GM12865 (cell line): ENCODE results near the gene SUGCT.

Source experiments
- DNase-seq: peaks from one replicate; pipeline ENCODE4 v3.0.0; 2010; ENCODE audit warnings: low read depth
- H3K4me3 ChIP-seq: 2 replicates; pipeline ENCODE4 v1.5.1; 2011; ENCODE audit warnings: mild to moderate bottlenecking, low read depth, low read length, control low read depth
- TF ChIP-seq, protein P1 (sequence below): IDR thresholded peaks from 2 replicates; pipeline ENCODE4 v1.5.1; 2011; ENCODE audit warnings: low read length, control low read depth, low read depth, inconsistent platforms; ENCODE audit not compliant: insufficient read depth; ENCODE audit errors: missing control alignments

SUGCT gene

DNA sequence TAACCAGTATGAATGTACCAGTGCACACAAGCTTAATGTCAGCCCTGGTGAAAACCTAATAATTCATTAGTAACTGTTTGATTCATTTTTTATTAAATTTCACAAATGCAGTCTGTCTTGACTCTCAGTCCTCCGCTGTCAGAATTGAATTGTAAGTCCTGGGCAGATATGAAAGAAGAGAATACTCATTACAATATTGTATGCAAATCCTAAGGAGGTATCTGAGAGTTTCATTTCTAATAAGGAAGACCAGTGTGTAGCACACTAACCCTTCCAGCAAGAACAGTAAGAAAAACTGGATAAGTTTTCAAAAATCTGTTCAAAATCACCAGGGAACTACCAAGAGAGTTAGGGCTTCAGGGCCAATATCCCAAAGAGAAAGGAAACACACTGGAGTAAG is 652.1 kb downstream of the SUGCT start:
- TF ChIP-seq, protein P1, sequence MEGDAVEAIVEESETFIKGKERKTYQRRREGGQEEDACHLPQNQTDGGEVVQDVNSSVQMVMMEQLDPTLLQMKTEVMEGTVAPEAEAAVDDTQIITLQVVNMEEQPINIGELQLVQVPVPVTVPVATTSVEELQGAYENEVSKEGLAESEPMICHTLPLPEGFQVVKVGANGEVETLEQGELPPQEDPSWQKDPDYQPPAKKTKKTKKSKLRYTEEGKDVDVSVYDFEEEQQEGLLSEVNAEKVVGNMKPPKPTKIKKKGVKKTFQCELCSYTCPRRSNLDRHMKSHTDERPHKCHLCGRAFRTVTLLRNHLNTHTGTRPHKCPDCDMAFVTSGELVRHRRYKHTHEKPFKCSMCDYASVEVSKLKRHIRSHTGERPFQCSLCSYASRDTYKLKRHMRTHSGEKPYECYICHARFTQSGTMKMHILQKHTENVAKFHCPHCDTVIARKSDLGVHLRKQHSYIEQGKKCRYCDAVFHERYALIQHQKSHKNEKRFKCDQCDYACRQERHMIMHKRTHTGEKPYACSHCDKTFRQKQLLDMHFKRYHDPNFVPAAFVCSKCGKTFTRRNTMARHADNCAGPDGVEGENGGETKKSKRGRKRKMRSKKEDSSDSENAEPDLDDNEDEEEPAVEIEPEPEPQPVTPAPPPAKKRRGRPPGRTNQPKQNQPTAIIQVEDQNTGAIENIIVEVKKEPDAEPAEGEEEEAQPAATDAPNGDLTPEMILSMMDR, result no peak
- no peak overlapping the region for H3K4me3 ChIP-seq
- no peak for DNase-seq

DNA sequence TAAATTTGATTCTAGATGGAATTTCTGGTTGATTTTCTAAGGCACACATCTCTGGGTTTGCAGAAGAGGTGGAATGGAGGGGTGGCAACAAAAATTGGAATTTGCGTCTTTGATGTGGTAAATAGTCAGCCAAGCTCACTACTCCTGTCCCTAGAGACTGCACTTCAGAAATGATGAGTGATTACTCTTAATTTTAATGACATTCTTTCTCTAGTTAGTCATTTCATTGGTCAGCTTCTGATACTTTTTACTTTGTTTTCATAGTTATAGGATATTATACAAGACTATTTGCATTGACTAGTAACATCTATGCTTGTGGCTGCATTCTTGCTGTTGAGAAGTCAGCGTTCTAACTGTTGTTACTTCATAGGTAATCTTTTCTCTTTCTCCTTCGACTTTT is 658.3 kb downstream of the SUGCT start:
- DNase-seq, result no peak
- no peak overlapping the region for H3K4me3 ChIP-seq
- TF ChIP-seq, protein P1, result no peak

- DNase-seq, result no peak
- TF ChIP-seq, protein P1, result no peak
- no peak overlapping the region for H3K4me3 ChIP-seq
Measured at GRCh38 chr7:40795607-40796006, 660.8 kb downstream of the SUGCT start.

DNA sequence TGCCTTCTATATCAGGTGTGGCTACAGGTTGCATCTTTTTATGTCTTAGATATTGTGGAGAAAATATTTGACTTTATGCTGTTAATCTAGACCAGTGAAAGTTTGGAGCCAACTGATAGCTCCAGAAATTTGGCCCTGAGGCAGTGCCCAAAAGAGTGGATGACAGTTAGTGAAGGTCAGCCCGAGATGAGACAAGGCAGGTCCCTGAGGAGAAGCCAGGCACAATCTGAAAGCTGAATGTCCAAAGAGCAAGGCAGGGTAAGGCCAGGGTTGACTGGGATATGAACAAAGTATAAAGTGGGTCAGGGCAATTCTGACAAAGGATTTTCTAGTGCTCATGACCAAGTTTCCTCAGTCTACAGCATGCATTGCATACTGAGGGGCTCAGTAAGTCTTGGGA is 661.9 kb downstream of the SUGCT start:
- TF ChIP-seq, protein P1, result no peak
- no peak overlapping the region for H3K4me3 ChIP-seq
- DNase-seq, result no peak

GRCh38 chr7:40798613-40799012 is 663.8 kb downstream of the SUGCT start:
- DNase-seq, result no peak
- H3K4me3 ChIP-seq, result no peak overlapping the region
- TF ChIP-seq, protein P1, result no peak

GRCh38 chr7:40799493-40800403 is 664.9 kb downstream of the SUGCT start:
- no peak for DNase-seq
- no peak overlapping the region for H3K4me3 ChIP-seq
- TF ChIP-seq, protein P1, result no peak
